GM12892 (cell line): ENCODE results near the gene CCDC144A.
"Not testable (repeated sequence)": the region's sequence is repeated elsewhere in the genome, so short reads cannot be mapped to it uniquely, and the experiment has no call there.

ENCODE experiments used
- POLR2A ChIP-seq: IDR thresholded peaks from 2 replicates; pipeline ENCODE4 v1.6.1; 2011; ENCODE audit warnings: low read depth, low read length, control low read depth
- POLR2AphosphoS5 ChIP-seq: IDR thresholded peaks from 2 replicates; pipeline ENCODE4 v1.6.1; 2011; ENCODE audit warnings: low read depth, low read length, control low read depth

GRCh38 chr17:16666553-16666906 lies 23.5 kb upstream of the CCDC144A start:
- TF ChIP-seq POLR2A, POLR2AphosphoS5: not testable (repeated sequence)
